HT-29 (cell line): Measurements from ENCODE around the gene CLOCK. TPM values are rescaled to one million over a fixed set of nuclear protein-coding genes. Genes with fewer than 3 reads are reported as not detected.

Experiments
- DNase-seq: peaks from one replicate; pipeline ENCODE4 v3.0.0-alpha.2; 2015; ENCODE audit warnings: low spot score
- total RNA-seq: library from RNA; depleted of rRNA; stranded (reverse); fragments of >200 nt; shearing (Covaris generic); gene quantifications from 2 replicates; pipeline ENCODE4 v1.2.3, GENCODE V29; 2014

CLOCK gene
- total RNA-seq, 1 experiment from 2014 or later: 9.5 TPM

GRCh38 chr4:55485821-55486220 is 60.9 kb downstream of the CLOCK start:
- DNase-seq: no peak

- DNase-seq: no peak
These were observed 63.4 kb downstream of the CLOCK start for GRCh38 chr4:55483315-55483714.

- no peak for DNase-seq
These were observed 71.1 kb downstream of the CLOCK start for GRCh38 chr4:55475394-55476243.

GRCh38 chr4:55469979-55470378 is 76.7 kb downstream of the CLOCK start:
- no peak for DNase-seq

- DNase-seq: peak; percentile 12
These were observed 78.0 kb downstream of the CLOCK start for GRCh38 chr4:55468724-55469123.

GRCh38 chr4:55466001-55466400 is 80.7 kb downstream of the CLOCK start:
- no peak for DNase-seq

GRCh38 chr4:55458611-55459010 is 88.1 kb downstream of the CLOCK start:
- no peak for DNase-seq

GRCh38 chr4:55458164-55458563 is 88.5 kb downstream of the CLOCK start:
- no peak for DNase-seq

- no peak for DNase-seq
These were observed 96.1 kb downstream of the CLOCK start for GRCh38 chr4:55450566-55450965.

GRCh38 chr4:55447831-55448230 is 98.9 kb downstream of the CLOCK start:
- DNase-seq: no peak

GRCh38 chr4:55447108-55447708 is 99.5 kb downstream of the CLOCK start:
- no peak for DNase-seq

GRCh38 chr4:55446578-55446922 is 100.2 kb downstream of the CLOCK start:
- no peak for DNase-seq

- no peak for DNase-seq
These were observed 100.7 kb downstream of the CLOCK start for GRCh38 chr4:55445921-55446577.

GRCh38 chr4:55444827-55445226 is 101.9 kb downstream of the CLOCK start:
- peak; percentile 25 for DNase-seq

- DNase-seq: no peak
These were observed 104.2 kb downstream of the CLOCK start for GRCh38 chr4:55442541-55442940.

GRCh38 chr4:55440786-55441185 is 105.9 kb downstream of the CLOCK start:
- no peak for DNase-seq

- DNase-seq: peak; percentile 20
These were observed 107.7 kb downstream of the CLOCK start for GRCh38 chr4:55439023-55439422.

GRCh38 chr4:55438314-55438713 is 108.4 kb downstream of the CLOCK start:
- DNase-seq: no peak

GRCh38 chr4:55437823-55438222 is 108.9 kb downstream of the CLOCK start:
- no peak for DNase-seq

GRCh38 chr4:55437356-55437796 is 109.3 kb downstream of the CLOCK start:
- peak; percentile 29 for DNase-seq

- DNase-seq: no peak
These were observed 111.4 kb downstream of the CLOCK start for GRCh38 chr4:55435141-55435841.

GRCh38 chr4:55431710-55432336 is 114.9 kb downstream of the CLOCK start:
- DNase-seq: no peak
